Body of pancreas (tissue), 4 donors: ENCODE data around the gene PCDHB16.
"Not testable (repeated sequence)": the region's sequence is repeated elsewhere in the genome, so short reads cannot be mapped to it uniquely, and the experiment has no call there.

ENCODE experiments used
- CTCF ChIP-seq, 7 experiments: fragments of 450-650 bp in 4 of 7; fragments of 200-600 bp in 3 of 7; sonication (generic) in 3 of 7; IDR thresholded peaks; one replicate each; pipeline ENCODE4 v1.5.1; 2016 to 2019; ENCODE audit warnings: antibody characterized with exemption in 7 of 7
- POLR2A ChIP-seq, 3 donors: fragments of 450-650 bp; IDR thresholded peaks; one replicate each; pipeline ENCODE4 v1.6.1; 2016; ENCODE audit warnings: antibody characterized with exemption in 3 of 3, mild to moderate bottlenecking in 2 of 3

- TF ChIP-seq CTCF, POLR2A (IDR thresholded peaks at IDR 0.05): not testable (repeated sequence)
Measured at GRCh38 chr5:141179371-141179770, 2.8 kb upstream of the PCDHB16 start.
